HL-60/S4 (cell line): ENCODE results near the gene RAP2C.
"Not testable (repeated sequence)": the region's sequence is repeated elsewhere in the genome, so short reads cannot be mapped to it uniquely, and the experiment has no call there.

ENCODE experiments used
- in situ Hi-C: fragments of 300-500 bp; cut with MboI; formaldehyde crosslinking; loops from 2 replicates; pipeline ENCODE4 v1.14.3; 2022; ENCODE audit warnings: low sequenced_read_pairs

RAP2C gene

GRCh38 chrX:132204629-132205028 lies 14.6 kb downstream of the RAP2C start:
- in situ Hi-C loops: loop anchor here (25.0 kb wide), 1 partner anchor 117 kb away; no protein-coding TSS in a partner anchor

GRCh38 chrX:132200976-132201375 lies 18.3 kb downstream of the RAP2C start:
- in situ Hi-C loops: loop anchor here (25.0 kb wide), 1 partner anchor 114 kb away; no protein-coding TSS in a partner anchor

- in situ Hi-C loops: loop anchor here (25.0 kb wide), 1 partner anchor 113 kb away; no protein-coding TSS in a partner anchor
Measured at GRCh38 chrX:132199941-132200340, 19.3 kb downstream of the RAP2C start.

DNA sequence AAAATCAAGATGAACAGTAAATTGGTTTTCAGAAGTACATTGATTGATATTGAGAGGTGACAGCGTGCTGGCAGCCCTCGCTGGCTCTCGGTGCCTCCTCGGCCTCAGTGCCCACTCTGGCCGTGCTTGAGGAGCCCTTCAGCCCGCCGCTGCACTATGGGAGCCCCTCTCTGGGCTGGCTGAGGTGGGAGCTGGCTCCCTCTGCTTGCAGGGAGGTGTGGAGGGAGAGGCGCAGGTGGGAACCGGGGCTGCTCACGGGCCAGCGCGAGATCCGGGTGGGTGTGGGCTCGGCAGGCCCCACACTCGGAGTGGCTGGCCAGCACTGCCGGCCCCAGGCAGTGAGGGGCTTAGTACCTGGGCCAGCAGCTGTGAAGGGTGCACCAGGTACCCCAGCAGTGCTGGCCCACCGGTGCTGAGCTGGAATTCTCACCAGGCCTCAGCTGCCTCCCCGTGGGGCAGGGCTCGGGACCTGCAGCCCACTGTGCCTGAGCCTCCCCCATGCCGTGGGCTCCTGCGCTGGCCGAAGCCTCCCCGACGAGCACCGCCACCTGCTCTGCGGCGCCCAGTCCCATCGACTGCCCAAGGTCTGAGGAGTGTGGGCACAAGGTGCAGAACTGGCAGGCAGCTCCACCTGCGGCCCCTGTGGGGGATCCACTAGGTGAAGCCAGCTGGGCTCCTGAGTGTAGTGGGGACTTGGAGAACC lies 25.2 kb downstream of the RAP2C start:
- in situ Hi-C loops: no loop called here

GRCh38 chrX:132191938-132192337 lies 27.3 kb downstream of the RAP2C start:
- in situ Hi-C loops: no loop called here

DNA sequence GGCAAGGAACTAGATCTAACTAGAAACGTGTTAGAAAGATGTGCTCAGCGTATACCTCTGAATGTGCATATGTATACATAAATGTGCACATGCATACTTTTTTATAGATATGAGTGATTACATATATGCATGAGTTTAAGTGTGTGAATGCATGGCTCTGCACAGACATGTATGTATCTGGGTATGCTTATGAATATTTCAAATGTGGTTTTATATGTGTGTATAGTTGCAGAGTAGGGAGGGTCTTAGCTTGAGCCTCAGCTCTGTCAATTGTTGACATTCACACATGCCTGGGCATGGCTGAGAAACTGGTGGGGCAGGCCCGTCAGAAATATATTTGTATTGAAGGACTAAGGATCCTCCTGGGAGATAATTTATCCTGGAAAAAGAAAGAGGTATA lies 31.1 kb downstream of the RAP2C start:
- in situ Hi-C loops: no loop called here

DNA sequence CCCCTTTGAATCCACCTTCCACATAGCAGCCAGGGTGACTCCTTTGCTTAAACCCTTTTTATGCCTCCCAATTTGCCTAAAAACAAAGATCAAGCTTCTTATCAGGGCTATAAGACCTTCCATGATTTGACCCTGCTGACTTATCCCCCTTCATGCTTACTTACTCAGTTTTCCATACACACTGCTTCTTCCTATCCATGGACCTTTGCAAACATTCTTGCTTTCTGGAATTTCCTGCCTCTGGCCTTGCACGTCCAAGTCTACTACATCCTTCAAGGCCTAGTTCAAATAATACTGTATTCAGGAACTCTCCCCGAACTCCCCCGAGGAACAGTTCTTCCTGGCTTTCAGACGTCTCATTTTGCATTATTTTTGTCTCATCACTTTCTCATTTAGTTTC lies 31.8 kb downstream of the RAP2C start:
- in situ Hi-C loops: no loop called here

DNA sequence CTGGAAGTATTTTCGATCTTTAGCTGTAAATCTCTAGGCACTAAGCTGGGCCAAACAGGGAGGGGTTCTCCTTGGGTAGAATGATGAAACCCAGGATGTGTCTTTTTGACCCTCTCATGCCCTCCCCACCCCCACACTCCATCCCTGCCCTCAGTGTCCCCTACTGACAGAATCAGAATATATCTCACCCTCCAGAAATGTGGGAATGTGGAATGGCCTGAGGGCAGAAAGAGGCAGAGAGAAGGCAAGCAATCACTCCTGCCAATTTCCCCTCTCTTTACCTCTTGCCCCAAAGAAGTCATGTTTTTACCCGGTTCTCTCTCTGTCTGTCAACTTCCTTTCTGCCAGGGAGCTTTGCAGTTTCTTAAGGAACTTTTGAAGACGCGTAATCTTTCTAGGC lies 34.4 kb downstream of the RAP2C start:
- in situ Hi-C loops: no loop called here

DNA sequence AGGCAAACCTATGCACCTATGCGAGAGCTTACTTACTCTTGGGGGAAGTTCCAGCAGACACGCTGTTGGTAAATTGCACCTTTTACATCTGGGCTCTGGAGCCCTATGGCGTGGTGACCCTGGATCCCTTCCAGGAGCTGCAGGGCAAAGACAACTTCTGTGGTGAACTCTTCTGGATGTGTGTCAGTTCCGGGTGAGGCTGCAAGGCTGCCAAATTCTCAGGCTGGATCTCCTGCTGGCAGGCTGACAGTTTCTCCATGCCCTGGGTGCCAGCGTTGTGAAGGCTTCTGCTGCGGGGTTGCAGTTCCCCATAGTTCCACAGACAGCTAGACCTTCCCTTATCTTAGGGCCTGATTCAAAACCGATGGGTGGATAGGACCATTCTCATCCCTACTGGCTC lies 37.9 kb downstream of the RAP2C start:
- in situ Hi-C loops: no loop called here

- in situ Hi-C loops: no loop called here
Measured at GRCh38 chrX:132180929-132181328, 38.3 kb downstream of the RAP2C start.

- in situ Hi-C loops: no loop called here
Measured at GRCh38 chrX:132173647-132174046, 45.6 kb downstream of the RAP2C start.

DNA sequence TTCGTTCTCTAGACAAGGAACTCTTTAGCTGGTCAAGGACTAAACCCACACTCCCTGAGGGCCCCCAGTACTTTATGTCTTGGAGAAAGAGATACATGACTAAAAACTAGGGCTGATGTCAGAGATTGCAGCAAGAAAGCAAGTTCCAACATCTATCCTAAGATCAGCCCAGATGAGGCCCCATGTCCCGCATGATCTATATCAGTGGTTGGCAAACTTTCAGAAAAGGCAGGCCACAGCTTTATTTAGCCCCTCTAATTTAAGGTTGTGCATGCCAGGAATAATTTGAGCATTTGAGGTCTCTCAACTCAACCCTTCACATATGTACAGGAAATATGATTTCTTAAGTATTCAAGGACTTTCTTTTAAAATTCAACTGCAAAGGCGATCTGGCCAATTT lies 47.4 kb downstream of the RAP2C start:
- in situ Hi-C loops: no loop called here

DNA sequence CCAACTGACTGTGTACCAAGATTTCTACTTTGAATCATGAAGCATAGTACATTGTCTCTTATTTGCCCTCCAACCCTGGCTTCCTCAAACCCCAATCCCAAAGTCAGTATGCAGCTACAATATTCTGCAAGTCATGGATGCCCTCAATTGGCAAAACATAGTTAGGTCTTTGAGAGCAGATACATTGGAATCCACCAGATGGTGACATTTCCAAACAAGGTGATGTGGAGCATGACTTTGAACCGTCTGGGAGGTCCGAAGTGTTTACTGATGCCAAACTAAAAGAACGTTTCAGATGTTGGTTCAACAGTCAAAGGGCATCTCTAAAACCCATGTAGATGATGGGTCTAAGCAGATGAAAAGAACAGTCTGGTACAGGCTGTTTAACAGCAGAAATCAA lies 47.8 kb downstream of the RAP2C start:
- in situ Hi-C loops: no loop called here

GRCh38 chrX:132169554-132169953 lies 49.7 kb downstream of the RAP2C start:
- in situ Hi-C loops: no loop called here

- in situ Hi-C loops: no loop called here
Measured at GRCh38 chrX:132165651-132166050, 53.6 kb downstream of the RAP2C start.

- in situ Hi-C loops: no loop called here
Measured at GRCh38 chrX:132165005-132165404, 54.2 kb downstream of the RAP2C start.

GRCh38 chrX:132163094-132163493 lies 56.2 kb downstream of the RAP2C start:
- in situ Hi-C loops: not testable (repeated sequence)

DNA sequence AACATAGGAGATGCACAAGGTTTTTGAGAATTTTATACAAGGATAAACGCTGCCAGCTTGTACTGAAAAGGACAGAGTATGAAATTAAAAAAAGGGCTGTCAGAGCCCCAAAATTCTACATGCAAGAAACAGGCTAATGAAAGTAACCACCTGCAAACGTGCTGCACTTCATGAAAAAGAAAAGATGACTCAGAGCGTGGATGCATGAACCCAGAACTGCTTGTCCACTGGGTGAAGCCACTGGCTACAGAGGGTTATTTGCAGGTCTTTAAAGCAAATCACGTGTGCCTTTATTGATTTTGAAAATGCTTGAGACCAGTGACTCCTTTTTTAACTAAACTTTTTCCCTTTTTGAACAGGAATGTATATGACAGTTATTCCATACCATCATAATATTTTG lies 66.1 kb downstream of the RAP2C start:
- in situ Hi-C loops: no loop called here
